Measurements from ENCODE around the gene ZSWIM1.

Gene ZSWIM1

GRCh38 chr20:45861221-45862075 is 19.6 kb upstream of the ZSWIM1 start:
- TF ChIP-seq, protein P1, sequence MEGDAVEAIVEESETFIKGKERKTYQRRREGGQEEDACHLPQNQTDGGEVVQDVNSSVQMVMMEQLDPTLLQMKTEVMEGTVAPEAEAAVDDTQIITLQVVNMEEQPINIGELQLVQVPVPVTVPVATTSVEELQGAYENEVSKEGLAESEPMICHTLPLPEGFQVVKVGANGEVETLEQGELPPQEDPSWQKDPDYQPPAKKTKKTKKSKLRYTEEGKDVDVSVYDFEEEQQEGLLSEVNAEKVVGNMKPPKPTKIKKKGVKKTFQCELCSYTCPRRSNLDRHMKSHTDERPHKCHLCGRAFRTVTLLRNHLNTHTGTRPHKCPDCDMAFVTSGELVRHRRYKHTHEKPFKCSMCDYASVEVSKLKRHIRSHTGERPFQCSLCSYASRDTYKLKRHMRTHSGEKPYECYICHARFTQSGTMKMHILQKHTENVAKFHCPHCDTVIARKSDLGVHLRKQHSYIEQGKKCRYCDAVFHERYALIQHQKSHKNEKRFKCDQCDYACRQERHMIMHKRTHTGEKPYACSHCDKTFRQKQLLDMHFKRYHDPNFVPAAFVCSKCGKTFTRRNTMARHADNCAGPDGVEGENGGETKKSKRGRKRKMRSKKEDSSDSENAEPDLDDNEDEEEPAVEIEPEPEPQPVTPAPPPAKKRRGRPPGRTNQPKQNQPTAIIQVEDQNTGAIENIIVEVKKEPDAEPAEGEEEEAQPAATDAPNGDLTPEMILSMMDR (conservative IDR thresholded peaks at IDR 0.05; ENCODE audit: low read depth, low read length), result no peak
- H3K4me3 ChIP-seq (IDR thresholded peaks at IDR 0.05; ENCODE audit: insufficient read depth, low read depth, low read length), result no peak overlapping the region
- no peaks in the 10 kb centered on the region for H3K36me3 ChIP-seq (ENCODE audit: insufficient read depth)
- no peak overlapping the region for H2AFZ ChIP-seq (ENCODE audit: low read depth)
- H3K27ac ChIP-seq, result no peak overlapping the region
- H3K4me2 ChIP-seq, result no peak overlapping the region
- no peaks in the 10 kb centered on the region for H3K27me3 ChIP-seq (ENCODE audit: insufficient read depth, low read depth)
- H3K4me1 ChIP-seq (ENCODE audit: low read depth, poor library complexity, severe bottlenecking), result peaks cover 19% of the 10 kb centered on the region
- peaks cover 7% of the 10 kb centered on the region for H3K79me2 ChIP-seq (ENCODE audit: insufficient read depth, low read depth)
- H4K20me1 ChIP-seq (ENCODE audit: insufficient read depth), result no peaks in the 10 kb centered on the region
- no peak overlapping the region for H3K9ac ChIP-seq

GRCh38 chr20:45863543-45864470 is 17.2 kb upstream of the ZSWIM1 start:
- Histone ChIP-seq H3K9ac (no peak overlapping the region), H3K4me3 (IDR thresholded peaks at IDR 0.05; ENCODE audit: insufficient read depth, low read depth, low read length) (no peak overlapping the region), H4K20me1 (ENCODE audit: insufficient read depth) (no peaks in the 10 kb centered on the region), H3K4me2 (no peak overlapping the region), H3K27me3 (ENCODE audit: insufficient read depth, low read depth) (no peaks in the 10 kb centered on the region), H3K4me1 (ENCODE audit: low read depth, poor library complexity, severe bottlenecking) (peaks cover 7% of the 10 kb centered on the region), H3K79me2 (ENCODE audit: insufficient read depth, low read depth) (no peaks in the 10 kb centered on the region), H3K27ac (no peak overlapping the region), H2AFZ (ENCODE audit: low read depth) (no peak overlapping the region), H3K36me3 (ENCODE audit: insufficient read depth) (no peaks in the 10 kb centered on the region)
- TF ChIP-seq, protein P1 (conservative IDR thresholded peaks at IDR 0.05; ENCODE audit: low read depth, low read length), result no peak

- H4K20me1 ChIP-seq (ENCODE audit: insufficient read depth), result no peaks in the 10 kb centered on the region
- no peaks in the 10 kb centered on the region for H3K79me2 ChIP-seq (ENCODE audit: insufficient read depth, low read depth)
- TF ChIP-seq, protein P1 (conservative IDR thresholded peaks at IDR 0.05; ENCODE audit: low read depth, low read length), result no peak
- H3K36me3 ChIP-seq (ENCODE audit: insufficient read depth), result no peaks in the 10 kb centered on the region
- no peaks in the 10 kb centered on the region for H3K4me1 ChIP-seq (ENCODE audit: low read depth, poor library complexity, severe bottlenecking)
- no peak overlapping the region for H3K4me3 ChIP-seq (IDR thresholded peaks at IDR 0.05; ENCODE audit: insufficient read depth, low read depth, low read length)
- H2AFZ ChIP-seq (ENCODE audit: low read depth), result no peak overlapping the region
- no peak overlapping the region for H3K9ac ChIP-seq
- H3K27ac ChIP-seq, result no peak overlapping the region
- H3K27me3 ChIP-seq (ENCODE audit: insufficient read depth, low read depth), result no peaks in the 10 kb centered on the region
- no peak overlapping the region for H3K4me2 ChIP-seq
Observed at GRCh38 chr20:45866454-45866853, 14.6 kb upstream of the ZSWIM1 start.

- Histone ChIP-seq H3K4me2 (no peak overlapping the region), H2AFZ (ENCODE audit: low read depth) (no peak overlapping the region), H4K20me1 (ENCODE audit: insufficient read depth) (no peaks in the 10 kb centered on the region), H3K27ac (no peak overlapping the region), H3K27me3 (ENCODE audit: insufficient read depth, low read depth) (no peaks in the 10 kb centered on the region), H3K79me2 (ENCODE audit: insufficient read depth, low read depth) (no peaks in the 10 kb centered on the region), H3K36me3 (ENCODE audit: insufficient read depth) (no peaks in the 10 kb centered on the region), H3K9ac (no peak overlapping the region), H3K4me1 (ENCODE audit: low read depth, poor library complexity, severe bottlenecking) (no peaks in the 10 kb centered on the region), H3K4me3 (IDR thresholded peaks at IDR 0.05; ENCODE audit: insufficient read depth, low read depth, low read length) (no peak overlapping the region)
- TF ChIP-seq, protein P1 (conservative IDR thresholded peaks at IDR 0.05; ENCODE audit: low read depth, low read length), result no peak
Observed at GRCh38 chr20:45867136-45867818, 13.8 kb upstream of the ZSWIM1 start.
